Naive thymus-derived CD4-positive, alpha-beta T cell (primary cell): ENCODE results near the gene EDC4. TPM values are rescaled to one million over a fixed set of nuclear protein-coding genes. Genes with fewer than 3 reads are reported as not detected.

Experiments used
- ATAC-seq: fragments of 150-1000 bp; cut with Tn5 transposase; 2 replicates; pipeline ENCODE4 v1.10.0; 2021; ENCODE audit warnings: mild to moderate bottlenecking, moderate library complexity
- CTCF ChIA-PET: fragments of 350-600 bp; sonication (Branson Sonifier 250); formaldehyde crosslinking; loops from one replicate; lab custom pipeline; 2021; ENCODE audit warnings: antibody characterized with exemption; lab: Charles Lee
- POLR2A ChIA-PET: fragments of 350-600 bp; sonication (Branson Sonifier 250); formaldehyde crosslinking; loops from one replicate; lab custom pipeline; 2021; ENCODE audit warnings: antibody characterized with exemption, inconsistent platforms; lab: Charles Lee
- DNase-seq, 9 donors: peaks; one replicate each; pipeline versions ENCODE4 v3.0.0 to v3.0.0-alpha.2; 2020 to 2022; ENCODE audit warnings: mixed read lengths in 1 of 9
- H3K27ac ChIP-seq: one replicate; pipeline ENCODE4 v1.7.0; 2013; ENCODE audit warnings: mild to moderate bottlenecking, low read depth, low read length, moderate library complexity
- H3K27me3 ChIP-seq, 2 donors: one replicate each; pipeline ENCODE4 v1.7.0; 2013; ENCODE audit warnings: low read length in 2 of 2, mild to moderate bottlenecking in 2 of 2, moderate library complexity in 2 of 2; ENCODE audit not compliant: control insufficient read depth in 2 of 2, insufficient read depth in 2 of 2
- H3K36me3 ChIP-seq, 3 experiments: 1 replicate in 2 of 3; 2 replicates in 1 of 3; pipeline ENCODE4 v1.7.0; 2013; ENCODE audit warnings: low read length in 3 of 3, mild to moderate bottlenecking in 3 of 3, moderate library complexity in 1 of 3; ENCODE audit not compliant: insufficient read depth in 3 of 3, control insufficient read depth in 2 of 3
- H3K4me1 ChIP-seq, 2 donors: one replicate each; pipeline ENCODE4 v1.7.0; 2013; ENCODE audit warnings: low read length in 2 of 2, mild to moderate bottlenecking in 2 of 2, moderate library complexity in 1 of 2; ENCODE audit not compliant: control insufficient read depth in 2 of 2, insufficient read depth in 2 of 2
- H3K4me3 ChIP-seq: 2 replicates; pipeline ENCODE4 v1.7.0; 2013; ENCODE audit warnings: mild to moderate bottlenecking, low read length
- H3K9me3 ChIP-seq, 3 experiments: 1 replicate in 2 of 3; 2 replicates in 1 of 3; pipeline ENCODE4 v1.7.0; 2013; ENCODE audit warnings: low read length in 3 of 3; ENCODE audit not compliant: control insufficient read depth in 2 of 3
- H3K27ac Mint-ChIP-seq, 9 donors: one replicate each; pipeline ENCODE4 v1.8.0; 2020 to 2022; ENCODE audit warnings: mixed read lengths in 9 of 9, mild to moderate bottlenecking in 8 of 9, moderate library complexity in 5 of 9, inconsistent platforms in 2 of 9
- H3K27me3 Mint-ChIP-seq, 5 donors: one replicate each; pipeline ENCODE4 v1.8.0; 2021 to 2022; ENCODE audit warnings: mixed read lengths in 5 of 5, mild to moderate bottlenecking in 1 of 5
- H3K36me3 Mint-ChIP-seq, 5 donors: one replicate each; pipeline ENCODE4 v1.8.0; 2020 to 2022; ENCODE audit warnings: mixed read lengths in 5 of 5, mild to moderate bottlenecking in 3 of 5, inconsistent platforms in 1 of 5
- H3K4me1 Mint-ChIP-seq, 7 donors: one replicate each; pipeline ENCODE4 v1.8.0; 2020 to 2022; ENCODE audit warnings: mixed read lengths in 7 of 7, mild to moderate bottlenecking in 3 of 7, inconsistent platforms in 1 of 7
- H3K4me3 Mint-ChIP-seq, 10 donors: one replicate each; pipeline ENCODE4 v1.8.0; 2020 to 2022; ENCODE audit warnings: mild to moderate bottlenecking in 10 of 10, mixed read lengths in 10 of 10, moderate library complexity in 6 of 10, inconsistent platforms in 2 of 10
- H3K9me3 Mint-ChIP-seq, 11 donors: one replicate each; pipeline ENCODE4 v1.8.0; 2020 to 2022; ENCODE audit warnings: mixed read lengths in 11 of 11, mild to moderate bottlenecking in 4 of 11, inconsistent platforms in 1 of 11, moderate library complexity in 1 of 11
- intact Hi-C, 2 donors: fragments of 100-400 bp; cut with micrococcal nuclease; formaldehyde crosslinking; loops; one replicate each; pipeline ENCODE4 v1.15.1; 2023
- polyA plus RNA-seq, 2 donors: library from polyadenylated mRNA; unstranded; fragments of 300-500 nt; fragmentation: Illumina TruSeq; gene quantifications; one replicate each; pipeline ENCODE4 v1.2.3, GENCODE V29; 2021
- total RNA-seq, 6 experiments: library from RNA in 5 of 6; stranded (reverse) in 5 of 6; gene quantifications; 1 replicate in 5 of 6; 2 replicates in 1 of 6; pipeline ENCODE4 v1.2.3 and lab custom pipeline; 2021 to 2026

Gene EDC4
- total and polyA plus RNA-seq, 7 experiments from 2014 or later = 34.8 to 166 (median 122) TPM

GRCh38 chr16:67885545-67885944 lies 12.7 kb downstream of the EDC4 start:
- H3K4me3 Mint-ChIP-seq = no peak overlapping the region
- H3K36me3 ChIP-seq = peaks cover 0 to 65% (median 27%) of the 10 kb centered on the region in 3 experiments
- CTCF ChIA-PET = interaction anchor here (0.6 to 3.6 kb wide), 6 partner anchors 16 to 184 kb away, joined by 3 to 14 read pairs (median 3); no protein-coding TSS in a partner anchor

GRCh38 chr16:67885976-67886375 lies 13.1 kb downstream of the EDC4 start:
- Histone ChIP-seq H3K36me3 (peaks cover 0 to 61% (median 23%) of the 10 kb centered on the region in 3 experiments), H3K4me1 (no peaks in the 10 kb centered on the region), H3K9me3 (no peaks in the 10 kb centered on the region), H3K27ac (no peak overlapping the region), H3K27me3 (no peaks in the 10 kb centered on the region), H3K4me3 (no peak overlapping the region)
- peaks cover 0 to 27% (median 8%) of the 10 kb centered on the region in 5 donors for H3K36me3 Mint-ChIP-seq
- H3K27ac Mint-ChIP-seq = peak overlapping the region in 2 of 9 donors; percentile 59 to 63
- H3K9me3 Mint-ChIP-seq = peaks cover 0 to 2% (median 0%) of the 10 kb centered on the region in 11 donors
- intact Hi-C loops = no loop called here
- ATAC-seq = no peak
- ChIA-PET CTCF (interaction anchor here (0.6 to 1.2 kb wide), 3 partner anchors 16 to 184 kb away, joined by 3 to 6 read pairs (median 3); no protein-coding TSS in a partner anchor), POLR2A (interaction anchor here (1.0 to 1.3 kb wide), 2 partner anchors 12 to 155 kb away, joined by 3 to 6 read pairs; no protein-coding TSS in a partner anchor)
- peaks cover 0 to 6% (median 0%) of the 10 kb centered on the region in 7 donors for H3K4me1 Mint-ChIP-seq
- no peaks in the 10 kb centered on the region for H3K27me3 Mint-ChIP-seq
- no peak overlapping the region for H3K4me3 Mint-ChIP-seq
- no peak for DNase-seq

More at GRCh38 chr16:67885545-67885944, 12.7 kb downstream of the EDC4 start:
- Mint-ChIP-seq H3K4me1 (peaks cover 0 to 6% (median 0%) of the 10 kb centered on the region in 7 donors), H3K36me3 (peaks cover 0 to 28% (median 8%) of the 10 kb centered on the region in 5 donors), H3K27me3 (no peaks in the 10 kb centered on the region), H3K9me3 (peaks cover 0 to 2% (median 0%) of the 10 kb centered on the region in 11 donors), H3K27ac (peak overlapping the region in 1 of 9 donors; percentile 59)
- no peak for ATAC-seq
- H3K9me3 ChIP-seq = no peaks in the 10 kb centered on the region
- DNase-seq = no peak
- H3K27me3 ChIP-seq = no peaks in the 10 kb centered on the region
- no peak overlapping the region for H3K27ac ChIP-seq
- POLR2A ChIA-PET = interaction anchor here (0.5 to 1.3 kb wide), 3 partner anchors 11 to 155 kb away, joined by 3 to 6 read pairs (median 3); no protein-coding TSS in a partner anchor
- no peak overlapping the region for H3K4me3 ChIP-seq
- H3K4me1 ChIP-seq = no peaks in the 10 kb centered on the region
- intact Hi-C loops = no loop called here

- no peak overlapping the region for H3K27ac ChIP-seq
- H3K9me3 ChIP-seq = no peaks in the 10 kb centered on the region
- ChIA-PET POLR2A (interaction anchor here (1.0 to 1.3 kb wide), 2 partner anchors 12 to 155 kb away, joined by 3 to 6 read pairs; no protein-coding TSS in a partner anchor), CTCF (interaction anchor here (0.6 to 0.7 kb wide), 2 partner anchors 15 to 344 kb away, joined by 3 to 4 read pairs; no protein-coding TSS in a partner anchor)
- H3K4me1 ChIP-seq = no peaks in the 10 kb centered on the region
- Mint-ChIP-seq H3K27me3 (no peaks in the 10 kb centered on the region), H3K36me3 (peaks cover 0 to 23% (median 8%) of the 10 kb centered on the region in 5 donors), H3K9me3 (peaks cover 0 to 2% (median 0%) of the 10 kb centered on the region in 11 donors), H3K4me1 (peaks cover 0 to 6% (median 0%) of the 10 kb centered on the region in 7 donors), H3K4me3 (no peak overlapping the region), H3K27ac (peak overlapping the region in 2 of 9 donors; percentile 49 to 63)
- DNase-seq = no peak
- no peak overlapping the region for H3K4me3 ChIP-seq
- intact Hi-C loops = no loop called here
- H3K36me3 ChIP-seq = peaks cover 0 to 57% (median 18%) of the 10 kb centered on the region in 3 experiments
- H3K27me3 ChIP-seq = no peaks in the 10 kb centered on the region
- ATAC-seq = no peak
Observed at GRCh38 chr16:67886387-67886786, 13.5 kb downstream of the EDC4 start.

GRCh38 chr16:67888331-67888730 lies 15.5 kb downstream of the EDC4 start:
- no peak overlapping the region for H3K4me3 ChIP-seq
- ChIA-PET CTCF (interaction anchor here (0.6 to 1.6 kb wide), 4 partner anchors 9 to 177 kb away, joined by 3 to 4 read pairs (median 4); no protein-coding TSS in a partner anchor), POLR2A (interaction anchor here (1.0 to 1.8 kb wide), 2 partner anchors 10 to 15 kb away, joined by 4 read pairs; partner anchors contain the start of gene EDC4)
- DNase-seq (no peak), ATAC-seq (no peak)
- Mint-ChIP-seq H3K27ac (peak overlapping the region in 1 of 9 donors; percentile 70), H3K4me3 (no peak overlapping the region), H3K36me3 (peaks cover 0 to 13% (median 4%) of the 10 kb centered on the region in 5 donors), H3K9me3 (peaks cover 0 to 2% (median 0%) of the 10 kb centered on the region in 11 donors), H3K27me3 (no peaks in the 10 kb centered on the region), H3K4me1 (peaks cover 4 to 11% (median 9%) of the 10 kb centered on the region in 7 donors)
- peaks cover 0 to 39% (median 10%) of the 10 kb centered on the region in 3 experiments for H3K36me3 ChIP-seq
- H3K27ac ChIP-seq = no peak overlapping the region
- H3K27me3 ChIP-seq = no peaks in the 10 kb centered on the region
- H3K4me1 ChIP-seq = no peaks in the 10 kb centered on the region
- no peaks in the 10 kb centered on the region for H3K9me3 ChIP-seq
- intact Hi-C loops = no loop called here

- peaks cover 0 to 4% (median 0%) of the 10 kb centered on the region in 3 experiments for H3K36me3 ChIP-seq
- ATAC-seq = no peak
Observed at GRCh38 chr16:67892375-67892774, 19.5 kb downstream of the EDC4 start.

More at GRCh38 chr16:67892375-67892774, 19.5 kb downstream of the EDC4 start:
- Mint-ChIP-seq H3K36me3 (peaks cover 0 to 4% (median 0%) of the 10 kb centered on the region in 5 donors), H3K4me3 (peak overlapping the region; percentile 86 to 97 (median 94)), H3K9me3 (no peaks in the 10 kb centered on the region), H3K27me3 (no peaks in the 10 kb centered on the region), H3K27ac (peak overlapping the region; percentile 77 to 98 (median 91)), H3K4me1 (peaks cover 20 to 45% (median 32%) of the 10 kb centered on the region in 7 donors)
- intact Hi-C loops = loop anchor here (2.0 to 10.0 kb wide), 7 partner anchors 50 to 418 kb away; partner anchors contain the start of genes ACD (in 1 of the 2), ATP6V0D1 (in 1 of the 2), C16orf86 (in 1 of the 2) and DPEP3 (in 1 of the 2)
- no peak for DNase-seq
- no peaks in the 10 kb centered on the region for H3K9me3 ChIP-seq
- POLR2A ChIA-PET = interaction anchor here (0.6 to 2.7 kb wide), 11 partner anchors 10 to 353 kb away, joined by 3 to 25 read pairs (median 4); partner anchors contain the start of genes EDC4, PLA2G15, PSMB10 and RANBP10
- H3K4me3 ChIP-seq = peak overlapping the region; percentile 54
- peak overlapping the region; percentile 94 for H3K27ac ChIP-seq
- CTCF ChIA-PET = interaction anchor here (1.4 to 3.0 kb wide), 2 partner anchors 9 to 10 kb away, joined by 3 to 9 read pairs; no protein-coding TSS in a partner anchor
- H3K4me1 ChIP-seq = peaks cover 12 to 15% of the 10 kb centered on the region in 2 donors
- H3K27me3 ChIP-seq = no peaks in the 10 kb centered on the region
